Suprapubic skin (tissue), 4 donors: ENCODE results near the gene PSAP. TPM values are rescaled to one million over a fixed set of nuclear protein-coding genes. Genes with fewer than 3 reads are reported as not detected.
A peak's percentile ranks its signal among the peaks of the same experiment; 100 is the strongest.

Experiments
- DNase-seq, 2 donors: peaks; one replicate each; pipeline ENCODE4 v3.0.0-alpha.2; 2019; ENCODE audit warnings: low spot score in 2 of 2
- H3K27ac ChIP-seq: fragments of 200-600 bp; sonication (generic); one replicate; pipeline ENCODE4 v1.5.1; 2019
- H3K27me3 ChIP-seq: fragments of 200-600 bp; sonication (generic); one replicate; pipeline ENCODE4 v1.5.1; 2019
- H3K36me3 ChIP-seq: fragments of 200-600 bp; sonication (generic); one replicate; pipeline ENCODE4 v1.5.1; 2019
- H3K4me1 ChIP-seq: fragments of 200-600 bp; sonication (generic); one replicate; pipeline ENCODE4 v1.5.1; 2019
- H3K4me3 ChIP-seq: fragments of 200-600 bp; sonication (generic); one replicate; pipeline ENCODE4 v1.5.1; 2019; ENCODE audit warnings: mild to moderate bottlenecking
- H3K9me3 ChIP-seq: fragments of 200-600 bp; sonication (generic); one replicate; pipeline ENCODE4 v1.5.1; 2019
- CTCF ChIP-seq, 2 donors: fragments of 200-600 bp in 1 of 2; fragments of 450-650 bp in 1 of 2; sonication (generic) in 1 of 2; IDR thresholded peaks; one replicate each; pipeline ENCODE4 v1.5.1; 2016 to 2019; ENCODE audit warnings: antibody characterized with exemption in 2 of 2, mild to moderate bottlenecking in 1 of 2, moderate library complexity in 1 of 2
- EP300 ChIP-seq: sonication (generic); formaldehyde crosslinking; IDR thresholded peaks from one replicate; pipeline ENCODE4 v1.6.1; 2017; ENCODE audit warnings: antibody characterized with exemption
- POLR2A ChIP-seq, 2 donors: fragments of 450-650 bp; IDR thresholded peaks; one replicate each; pipeline ENCODE4 v1.6.1; 2017; ENCODE audit warnings: antibody characterized with exemption in 2 of 2, mild to moderate bottlenecking in 2 of 2, moderate library complexity in 2 of 2
- POLR2AphosphoS5 ChIP-seq, 3 donors: sonication (generic); formaldehyde crosslinking; IDR thresholded peaks; one replicate each; pipeline ENCODE4 v1.6.1; 2017; ENCODE audit warnings: antibody characterized with exemption in 3 of 3
- whole genome bisulfite sequencing: methylation state at CpG from one replicate; pipeline ENCODE4 v1.1.5; 2018; 5-methylcytosine and 5-hydroxymethylcytosine counted together
- total RNA-seq, 4 donors: library from RNA; depleted of rRNA; stranded (reverse); fragments of >200 nt; gene quantifications; one replicate each; pipeline ENCODE4 v1.1.0, GENCODE V29; 2016

The PSAP gene
- total RNA-seq, 4 donors from 2014 or later: 391 to 548 (median 468) TPM

- H3K36me3 ChIP-seq: no peaks in the 10 kb centered on the region
- 81% methylated on average over 11 of the region's 11 CpGs for WGBS
- peaks cover 63% of the 10 kb centered on the region for H3K4me1 ChIP-seq
- peak overlapping the region; percentile 100 for H3K4me3 ChIP-seq
- DNase-seq: peak in 1 of 2 donors; percentile 13
- TF ChIP-seq POLR2A (IDR thresholded peaks at IDR 0.05) (no peak), POLR2AphosphoS5 (IDR thresholded peaks at IDR 0.05) (no peak), EP300 (no peak), CTCF (IDR thresholded peaks at IDR 0.05) (no peak)
- H3K27me3 ChIP-seq: no peaks in the 10 kb centered on the region
- no peaks in the 10 kb centered on the region for H3K9me3 ChIP-seq
- no peak overlapping the region for H3K27ac ChIP-seq
Observed at GRCh38 chr10:71848325-71849275, 2.5 kb downstream of the PSAP start.

- Histone ChIP-seq H3K27ac (no peak overlapping the region), H3K9me3 (no peaks in the 10 kb centered on the region), H3K4me3 (no peak overlapping the region), H3K27me3 (no peaks in the 10 kb centered on the region), H3K36me3 (no peaks in the 10 kb centered on the region), H3K4me1 (peaks cover 75% of the 10 kb centered on the region)
- no peak for TF ChIP-seq EP300
- no peak for TF ChIP-seq CTCF (IDR thresholded peaks at IDR 0.05)
- no peak for TF ChIP-seq POLR2AphosphoS5 (IDR thresholded peaks at IDR 0.05)
- TF ChIP-seq POLR2A (IDR thresholded peaks at IDR 0.05): no peak
- 93% methylated on average over 8 of the region's 8 CpGs for WGBS
- DNase-seq: no peak
Observed at GRCh38 chr10:71847418-71847817, 3.6 kb downstream of the PSAP start.

DNA sequence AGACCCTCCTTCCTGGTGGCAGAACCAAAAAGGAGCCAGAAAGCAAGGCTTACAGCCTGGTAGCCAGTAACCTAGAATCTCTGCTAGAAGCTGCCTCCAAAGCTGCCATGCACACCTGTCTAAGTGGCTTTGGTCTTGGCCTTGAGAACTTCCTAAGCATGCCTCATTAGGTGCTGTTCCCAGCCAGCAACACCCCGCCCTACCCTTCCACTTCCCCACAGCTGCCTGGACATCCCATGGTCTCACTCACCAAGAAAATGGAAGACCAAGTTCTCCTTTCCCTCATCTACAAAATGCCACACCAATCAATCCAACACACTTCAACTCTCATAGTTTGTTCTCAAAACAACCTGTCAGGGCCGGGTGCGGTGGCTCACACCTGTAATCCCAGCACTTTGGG is 4.2 kb downstream of the PSAP start:
- Histone ChIP-seq H3K9me3 (no peaks in the 10 kb centered on the region), H3K4me1 (peaks cover 79% of the 10 kb centered on the region), H3K27me3 (no peaks in the 10 kb centered on the region), H3K27ac (no peak overlapping the region), H3K36me3 (no peaks in the 10 kb centered on the region), H3K4me3 (no peak overlapping the region)
- WGBS: 82% methylated on average over 3 of the region's 3 CpGs
- peak in 1 of 2 donors; percentile 50 for DNase-seq
- TF ChIP-seq POLR2A (IDR thresholded peaks at IDR 0.05): no peak
- no peak for TF ChIP-seq POLR2AphosphoS5 (IDR thresholded peaks at IDR 0.05)
- no peak for TF ChIP-seq CTCF (IDR thresholded peaks at IDR 0.05)

GRCh38 chr10:71845410-71846405 is 5.3 kb downstream of the PSAP start:
- peak overlapping the region; percentile 48 for H3K27ac ChIP-seq
- peak in 1 of 2 donors; percentile 43 for DNase-seq
- no peak overlapping the region for H3K4me3 ChIP-seq
- 54% methylated on average over 11 of the region's 11 CpGs for WGBS
- no peak for TF ChIP-seq POLR2AphosphoS5 (IDR thresholded peaks at IDR 0.05)
- TF ChIP-seq EP300: no peak
- TF ChIP-seq CTCF (IDR thresholded peaks at IDR 0.05): no peak
- no peak for TF ChIP-seq POLR2A (IDR thresholded peaks at IDR 0.05)
- peaks cover 83% of the 10 kb centered on the region for H3K4me1 ChIP-seq
- no peaks in the 10 kb centered on the region for H3K9me3 ChIP-seq
- H3K27me3 ChIP-seq: no peaks in the 10 kb centered on the region
- H3K36me3 ChIP-seq: no peaks in the 10 kb centered on the region
